Measurements from ENCODE around the gene PRELID2. TPM values are rescaled to one million over a fixed set of nuclear protein-coding genes. Genes with fewer than 3 reads are reported as not detected.
"Not testable (repeated sequence)": the region's sequence is repeated elsewhere in the genome, so short reads cannot be mapped to it uniquely, and the experiment has no call there.

Gene PRELID2
- total RNA-seq, 2 donors from 2014 or later = 6.7 to 14.3 TPM

DNA sequence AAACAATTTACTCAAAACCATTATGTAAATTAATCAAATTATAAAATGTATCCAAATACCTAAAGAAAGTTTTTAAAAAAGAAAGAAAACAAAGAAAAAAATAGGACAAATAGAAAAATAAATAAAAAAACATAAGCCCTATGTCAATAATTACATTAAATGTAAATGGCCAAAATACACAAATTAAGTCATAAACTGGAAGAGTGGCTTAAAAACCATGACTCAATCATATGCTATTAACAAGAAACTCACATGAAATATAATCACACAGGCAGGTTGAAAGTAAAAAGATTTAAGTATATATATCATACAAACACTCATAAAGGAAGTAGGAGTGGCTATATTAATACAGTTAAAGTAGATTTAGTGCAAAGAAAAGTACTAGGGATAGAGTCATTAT lies 95.3 kb downstream of the PRELID2 start:
- no peaks in the 10 kb centered on the region for H3K9me3 ChIP-seq (ENCODE audit: control insufficient read depth, low read length)
- Mint-ChIP-seq H3K27ac (no peak overlapping the region), H3K36me3 (ENCODE audit: low read depth) (no peaks in the 10 kb centered on the region), H3K4me3 (no peak overlapping the region), H3K9me3 (peaks cover 8% of the 10 kb centered on the region), H3K4me1 (no peaks in the 10 kb centered on the region), H3K27me3 (ENCODE audit: insufficient read depth) (peaks cover 29% of the 10 kb centered on the region)
- no peak overlapping the region for H3K4me3 ChIP-seq (ENCODE audit: low read length)
- peaks cover 18% of the 10 kb centered on the region for H3K27me3 ChIP-seq (ENCODE audit: control insufficient read depth, insufficient read depth, low read length, poor library complexity, severe bottlenecking)
- no peaks in the 10 kb centered on the region for H3K4me1 ChIP-seq (ENCODE audit: control insufficient read depth, insufficient read depth, low read length)
- no peak for DNase-seq
- H3K9ac ChIP-seq (ENCODE audit: extremely low read depth, low read length, poor library complexity, severe bottlenecking) = no peak overlapping the region
- no peak overlapping the region for H3K27ac ChIP-seq (ENCODE audit: low read depth, low read length)
- TF ChIP-seq CTCF (conservative IDR thresholded peaks at IDR 0.05) = no peak
- H3K36me3 ChIP-seq (ENCODE audit: control insufficient read depth, insufficient read depth, low read length) = no peaks in the 10 kb centered on the region

- no peaks in the 10 kb centered on the region for H3K36me3 ChIP-seq (ENCODE audit: control insufficient read depth, insufficient read depth, low read length)
- no peak overlapping the region for H3K27ac ChIP-seq (ENCODE audit: low read depth, low read length)
- no peaks in the 10 kb centered on the region for H3K4me1 Mint-ChIP-seq
- H3K9me3 Mint-ChIP-seq = peaks cover 8% of the 10 kb centered on the region
- H3K36me3 Mint-ChIP-seq (ENCODE audit: low read depth) = no peaks in the 10 kb centered on the region
- no peaks in the 10 kb centered on the region for H3K9me3 ChIP-seq (ENCODE audit: control insufficient read depth, low read length)
- H3K4me3 ChIP-seq (ENCODE audit: low read length) = no peak overlapping the region
- no peak overlapping the region for H3K4me3 Mint-ChIP-seq
- DNase-seq = no peak
- no peaks in the 10 kb centered on the region for H3K4me1 ChIP-seq (ENCODE audit: control insufficient read depth, insufficient read depth, low read length)
- peaks cover 35% of the 10 kb centered on the region for H3K27me3 Mint-ChIP-seq (ENCODE audit: insufficient read depth)
- TF ChIP-seq CTCF (conservative IDR thresholded peaks at IDR 0.05) = no peak
- peaks cover 18% of the 10 kb centered on the region for H3K27me3 ChIP-seq (ENCODE audit: control insufficient read depth, insufficient read depth, low read length, poor library complexity, severe bottlenecking)
- no peak overlapping the region for H3K9ac ChIP-seq (ENCODE audit: extremely low read depth, low read length, poor library complexity, severe bottlenecking)
- no peak overlapping the region for H3K27ac Mint-ChIP-seq
These were observed 96.9 kb downstream of the PRELID2 start for GRCh38 chr5:145738227-145738626.

DNA sequence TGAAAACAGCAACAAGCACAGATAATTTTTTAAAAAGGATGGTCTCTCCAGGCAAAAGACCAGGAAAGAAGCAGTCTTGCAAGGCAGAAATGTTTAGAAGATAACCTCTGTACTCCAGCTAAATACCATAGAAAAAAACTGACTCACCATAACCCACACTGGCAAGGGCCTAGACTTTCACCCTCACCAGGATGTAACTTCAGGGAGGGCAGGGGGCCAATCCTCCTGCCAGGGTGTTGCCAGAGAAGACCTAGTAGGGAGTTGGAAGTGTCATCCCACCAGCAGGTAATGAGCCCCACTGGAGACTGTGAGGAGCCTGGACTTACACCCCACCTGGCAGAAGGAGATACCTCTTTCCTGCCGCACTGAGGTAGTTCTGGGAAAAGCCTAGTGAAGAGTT lies 97.6 kb downstream of the PRELID2 start:
- H3K36me3 Mint-ChIP-seq (ENCODE audit: low read depth) = no peaks in the 10 kb centered on the region
- H3K27ac Mint-ChIP-seq = no peak overlapping the region
- no peak for DNase-seq
- no peak for TF ChIP-seq CTCF (conservative IDR thresholded peaks at IDR 0.05)
- H3K27me3 Mint-ChIP-seq (ENCODE audit: insufficient read depth) = peaks cover 36% of the 10 kb centered on the region
- no peak overlapping the region for H3K9ac ChIP-seq (ENCODE audit: extremely low read depth, low read length, poor library complexity, severe bottlenecking)
- H3K4me3 Mint-ChIP-seq = no peak overlapping the region
- H3K9me3 ChIP-seq (ENCODE audit: control insufficient read depth, low read length) = no peaks in the 10 kb centered on the region
- peaks cover 8% of the 10 kb centered on the region for H3K9me3 Mint-ChIP-seq
- H3K4me1 Mint-ChIP-seq = no peaks in the 10 kb centered on the region
- H3K4me3 ChIP-seq (ENCODE audit: low read length) = no peak overlapping the region
- H3K27ac ChIP-seq (ENCODE audit: low read depth, low read length) = no peak overlapping the region
- 67% methylated on average over 1 of the region's 1 CpG; no CpG with 5 or more reads in 1 of the 2 experiments for WGBS, 2 experiments (ENCODE audit: insufficient coverage in 1 of 2, insufficient read length in 1 of 2)
- peaks cover 18% of the 10 kb centered on the region for H3K27me3 ChIP-seq (ENCODE audit: control insufficient read depth, insufficient read depth, low read length, poor library complexity, severe bottlenecking)
- no peaks in the 10 kb centered on the region for H3K4me1 ChIP-seq (ENCODE audit: control insufficient read depth, insufficient read depth, low read length)
- no peaks in the 10 kb centered on the region for H3K36me3 ChIP-seq (ENCODE audit: control insufficient read depth, insufficient read depth, low read length)

DNA sequence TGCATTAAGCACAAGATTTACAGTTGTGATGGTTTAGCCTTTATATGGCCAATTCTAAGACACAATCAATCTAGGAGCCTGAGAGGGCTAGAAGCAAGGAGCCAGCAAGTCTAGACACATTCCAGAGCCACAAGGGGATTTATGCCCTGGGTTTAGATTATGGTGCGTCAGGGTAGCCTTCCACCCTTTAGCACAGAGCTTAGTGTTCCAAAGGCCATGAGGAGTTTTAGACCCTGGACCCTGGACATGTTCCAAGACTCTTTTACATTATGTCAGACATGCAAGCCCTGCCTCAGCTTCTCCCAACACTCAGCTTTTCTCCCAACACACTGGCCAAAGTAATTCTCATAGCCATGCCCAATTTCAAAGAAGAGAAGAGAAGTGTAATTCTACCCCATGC lies 105.2 kb downstream of the PRELID2 start:
- not testable (repeated sequence) for H3K4me1 Mint-ChIP-seq; H3K4me3 ChIP-seq (ENCODE audit: low read length); H3K27me3 ChIP-seq (ENCODE audit: control insufficient read depth, insufficient read depth, low read length, poor library complexity, severe bottlenecking); H3K36me3 ChIP-seq (ENCODE audit: control insufficient read depth, insufficient read depth, low read length); H3K27me3 Mint-ChIP-seq (ENCODE audit: insufficient read depth); H3K4me1 ChIP-seq (ENCODE audit: control insufficient read depth, insufficient read depth, low read length); H3K4me3 Mint-ChIP-seq; DNase-seq; H3K9ac ChIP-seq (ENCODE audit: extremely low read depth, low read length, poor library complexity, severe bottlenecking); H3K27ac ChIP-seq (ENCODE audit: low read depth, low read length); H3K27ac Mint-ChIP-seq
- H3K9me3 Mint-ChIP-seq = peaks cover 64% of the 10 kb centered on the region
- peaks cover 28% of the 10 kb centered on the region for H3K36me3 Mint-ChIP-seq (ENCODE audit: low read depth)
- peaks cover 53% of the 10 kb centered on the region for H3K9me3 ChIP-seq (ENCODE audit: control insufficient read depth, low read length)
- WGBS, 2 experiments (ENCODE audit: insufficient coverage in 1 of 2, insufficient read length in 1 of 2) = 75 to 87% methylated on average over 1 of the region's 1 CpG

Measured in endodermal cell (in vitro differentiated cells).